GM23338 (cell line): ENCODE measurements around the gene ADCY5. TPM values are rescaled to one million over a fixed set of nuclear protein-coding genes. Genes with fewer than 3 reads are reported as not detected.

Source experiments
- ATAC-seq: fragments of 200-7000 bp; cut with Tn5 transposase; 3 replicates; pipeline ENCODE4 v1.9.1; 2020
- DNase-seq: peaks from one replicate; pipeline ENCODE4 v3.0.0-alpha.2; 2015; ENCODE audit warnings: low spot score
- H2AFZ ChIP-seq: fragments of 200-600 bp; sonication (generic); 2 replicates; pipeline ENCODE4 v1.8.0; 2016; ENCODE audit warnings: antibody characterized with exemption, mild to moderate bottlenecking, moderate library complexity
- H3F3A ChIP-seq: fragments of 200-600 bp; sonication (generic); replicated peaks from 2 replicates; pipeline ENCODE4 v1.8.0; 2017; ENCODE audit warnings: antibody characterized with exemption, mixed run types, low read depth
- H3K27ac ChIP-seq: fragments of 200-600 bp; sonication (generic); 2 replicates; pipeline ENCODE4 v1.6.1; 2016; ENCODE audit warnings: low read depth
- H3K27me3 ChIP-seq: fragments of 200-600 bp; sonication (generic); 2 replicates; pipeline ENCODE4 v1.8.0; 2016; ENCODE audit warnings: mild to moderate bottlenecking, mixed run types, moderate library complexity; ENCODE audit not compliant: insufficient read depth
- H3K36me3 ChIP-seq: fragments of 200-600 bp; sonication (generic); 2 replicates; pipeline ENCODE4 v1.8.0; 2016; ENCODE audit warnings: mild to moderate bottlenecking; ENCODE audit not compliant: insufficient read depth
- H3K4me1 ChIP-seq: fragments of 200-600 bp; sonication (generic); 2 replicates; pipeline ENCODE4 v1.8.0; 2016; ENCODE audit warnings: mild to moderate bottlenecking, moderate library complexity; ENCODE audit not compliant: insufficient read depth
- H3K4me2 ChIP-seq: fragments of 200-600 bp; sonication (generic); 2 replicates; pipeline ENCODE4 v1.7.1; 2017; ENCODE audit warnings: mixed run types
- H3K4me3 ChIP-seq: fragments of 200-600 bp; sonication (generic); 2 replicates; pipeline ENCODE4 v1.6.1; 2016; ENCODE audit warnings: mixed run types
- H3K79me2 ChIP-seq: fragments of 200-600 bp; sonication (generic); replicated peaks from 2 replicates; pipeline ENCODE4 v1.8.0; 2017; ENCODE audit warnings: mild to moderate bottlenecking; ENCODE audit not compliant: insufficient read depth
- H3K9me2 ChIP-seq: fragments of 200-600 bp; sonication (generic); 2 replicates; pipeline ENCODE4 v1.8.0; 2017; ENCODE audit not compliant: insufficient read depth
- H4K20me1 ChIP-seq: fragments of 200-600 bp; sonication (generic); replicated peaks from 2 replicates; pipeline ENCODE4 v1.8.0; 2017; ENCODE audit warnings: mild to moderate bottlenecking; ENCODE audit not compliant: insufficient read depth
- H3K27ac Mint-ChIP-seq: 2 replicates; pipeline ENCODE4 v1.8.0; 2020; ENCODE audit warnings: inconsistent platforms, mild to moderate bottlenecking, moderate library complexity, mixed read lengths
- H3K27me3 Mint-ChIP-seq: 3 replicates; pipeline ENCODE4 v1.8.0; 2022; ENCODE audit warnings: low read depth, mild to moderate bottlenecking, moderate library complexity, mixed read lengths, inconsistent platforms; ENCODE audit not compliant: insufficient read depth, poor library complexity
- H3K36me3 Mint-ChIP-seq: 3 replicates; pipeline ENCODE4 v1.8.0; 2021; ENCODE audit warnings: low read depth, mild to moderate bottlenecking, inconsistent platforms, moderate library complexity, mixed read lengths
- H3K4me1 Mint-ChIP-seq: 3 replicates; pipeline ENCODE4 v1.8.0; 2020; ENCODE audit warnings: mild to moderate bottlenecking, inconsistent platforms, mixed read lengths
- H3K4me3 Mint-ChIP-seq: 3 replicates; pipeline ENCODE4 v1.8.0; 2021; ENCODE audit warnings: moderate library complexity, mild to moderate bottlenecking, inconsistent platforms, mixed read lengths
- H3K9me3 Mint-ChIP-seq: 3 replicates; pipeline ENCODE4 v1.8.0; 2020; ENCODE audit warnings: moderate library complexity, mild to moderate bottlenecking, inconsistent platforms, mixed read lengths
- CREB1 ChIP-seq: fragments of 250-450 bp; sonication (Bioruptor Pico); IDR thresholded peaks from 2 replicates; pipeline ENCODE4 v1.5.0; 2020; ENCODE audit warnings: low read depth, mild to moderate bottlenecking, moderate library complexity
- ETS1 ChIP-seq: IDR thresholded peaks from 2 replicates; pipeline ENCODE4 v1.6.1; 2016; ENCODE audit warnings: antibody characterized with exemption
- EZH2 ChIP-seq: fragments of 200-600 bp; sonication (generic); IDR thresholded peaks from one replicate; pipeline ENCODE4 v1.8.0; 2017; ENCODE audit warnings: antibody characterized with exemption, mild to moderate bottlenecking, low read depth; ENCODE audit not compliant: unreplicated experiment
- EZH2phosphoT487 ChIP-seq: fragments of 200-600 bp; sonication (generic); IDR thresholded peaks from one replicate; pipeline ENCODE4 v1.8.1; 2018; ENCODE audit warnings: antibody characterized with exemption; ENCODE audit not compliant: unreplicated experiment
- JUNB ChIP-seq: IDR thresholded peaks from one replicate; pipeline ENCODE4 v1.6.1; 2016; ENCODE audit warnings: antibody characterized with exemption; ENCODE audit not compliant: unreplicated experiment
- NANOG ChIP-seq: IDR thresholded peaks from 2 replicates; pipeline ENCODE4 v1.6.1; 2016; ENCODE audit warnings: antibody characterized with exemption, borderline replicate concordance
- POLR2AphosphoS5 ChIP-seq: IDR thresholded peaks from 2 replicates; pipeline ENCODE4 v1.6.1; 2016; ENCODE audit warnings: antibody characterized with exemption, low read depth
- REST ChIP-seq: IDR thresholded peaks from one replicate; pipeline ENCODE4 v1.6.1; 2018; ENCODE audit warnings: antibody characterized with exemption; ENCODE audit not compliant: unreplicated experiment
- ZNF114 ChIP-seq: fragments of 250-450 bp; sonication (Bioruptor Pico); IDR thresholded peaks from 2 replicates; pipeline ENCODE4 v1.5.0; 2020; ENCODE audit warnings: mild to moderate bottlenecking, moderate library complexity
- ZNF331 ChIP-seq: fragments of 250-450 bp; sonication (Bioruptor Pico); IDR thresholded peaks from 2 replicates; pipeline ENCODE4 v1.5.0; 2020; ENCODE audit warnings: low read depth, mild to moderate bottlenecking, moderate library complexity
- ZNF462 ChIP-seq: fragments of 250-450 bp; sonication (Bioruptor Pico); IDR thresholded peaks from 2 replicates; pipeline ENCODE4 v1.5.0; 2020; ENCODE audit warnings: mild to moderate bottlenecking, moderate library complexity
- polyA plus RNA-seq: library from polyadenylated mRNA; unstranded; fragments of >200 nt; fragmentation: Nextera tagmentation; extraction: Ambion mirVana; gene quantifications from 2 replicates; pipeline ENCODE4 v1.2.1, GENCODE V29; 2016
- total RNA-seq: library from RNA; depleted of rRNA; stranded (reverse); fragments of >200 nt; shearing (Covaris generic); gene quantifications from 2 replicates; pipeline ENCODE4 v1.2.3, GENCODE V29; 2014

The ADCY5 gene
- total and polyA plus RNA-seq, 2 experiments from 2014 or later, result 3.5 to 10.2 TPM

DNA sequence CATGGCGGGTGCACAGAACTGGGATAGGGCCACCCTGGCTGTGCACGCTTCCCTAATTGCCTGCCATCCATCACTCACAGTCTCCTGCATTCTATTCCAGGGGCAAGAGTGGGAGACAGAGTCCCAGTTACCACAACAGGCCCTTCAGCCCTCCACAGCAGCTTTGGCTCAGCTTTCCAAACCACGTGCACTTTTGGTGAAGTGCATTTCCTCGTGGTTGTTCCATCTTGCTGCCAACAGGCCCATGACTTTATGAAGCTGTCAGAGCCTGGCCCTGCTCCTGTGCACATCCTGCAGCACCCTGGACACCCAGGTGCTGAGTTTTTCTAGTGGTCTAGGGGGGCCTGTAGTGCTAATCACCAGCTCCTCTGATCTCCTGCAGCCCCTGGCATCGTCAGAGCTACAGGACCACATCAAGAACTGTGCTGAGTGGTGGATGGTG, 110.2 kb downstream of the ADCY5 start (continued):
- TF ChIP-seq ZNF462 (CRISPR knock-in tag) (no peak), JUNB (no peak)

DNA sequence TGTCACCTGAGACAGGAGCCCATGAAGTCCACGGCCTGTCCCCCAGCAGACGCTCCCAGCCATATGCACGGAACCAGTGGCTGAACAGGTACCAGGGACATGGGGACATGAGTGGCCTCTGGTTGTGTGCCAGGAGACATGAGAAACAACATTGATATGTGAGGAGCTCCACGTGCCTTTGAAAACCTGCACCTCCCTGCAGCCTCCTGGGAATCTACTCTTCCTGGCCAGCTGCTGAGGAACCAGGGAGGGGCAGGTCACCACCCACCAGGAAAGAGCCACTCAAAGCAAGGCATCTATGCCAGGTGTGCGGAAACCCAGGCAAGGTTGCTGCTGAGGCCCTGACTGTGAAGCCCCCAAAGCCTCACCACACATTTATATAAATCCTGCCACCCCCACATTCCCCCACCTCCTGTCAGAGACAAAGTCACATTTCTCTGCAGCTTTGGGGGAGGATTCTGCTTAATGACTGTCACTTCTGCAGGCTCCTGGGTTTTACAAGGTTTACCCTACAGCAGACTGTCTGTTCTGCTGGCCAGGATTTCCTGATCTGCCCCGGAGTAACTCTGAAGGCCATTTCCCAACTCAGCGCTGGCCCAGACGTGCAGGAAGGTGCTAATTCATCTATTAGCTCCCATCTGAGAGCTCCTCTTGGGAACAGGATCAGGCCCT, 110.8 kb downstream of the ADCY5 start:
- H3F3A ChIP-seq, result no peaks in the 10 kb centered on the region
- H4K20me1 ChIP-seq, result no peaks in the 10 kb centered on the region
- no peak overlapping the region for H3K4me2 ChIP-seq
- ATAC-seq (no peak), DNase-seq (no peak)
- no peak overlapping the region for H2AFZ ChIP-seq
- Mint-ChIP-seq H3K4me3 (no peak overlapping the region), H3K4me1 (no peaks in the 10 kb centered on the region), H3K27ac (no peak overlapping the region), H3K9me3 (no peaks in the 10 kb centered on the region), H3K36me3 (no peaks in the 10 kb centered on the region), H3K27me3 (peaks cover 2% of the 10 kb centered on the region)
- H3K27me3 ChIP-seq, result no peaks in the 10 kb centered on the region
- H3K9me2 ChIP-seq, result no peaks in the 10 kb centered on the region
- H3K36me3 ChIP-seq, result no peaks in the 10 kb centered on the region
- no peaks in the 10 kb centered on the region for H3K79me2 ChIP-seq
- H3K4me3 ChIP-seq, result no peak overlapping the region
- H3K4me1 ChIP-seq, result no peaks in the 10 kb centered on the region
- no peak overlapping the region for H3K27ac ChIP-seq
- TF ChIP-seq ETS1, result no peak
- TF ChIP-seq JUNB, result no peak
- TF ChIP-seq EZH2phosphoT487, result no peak
- no peak for TF ChIP-seq REST
- TF ChIP-seq ZNF331, result no peak
- TF ChIP-seq NANOG, result no peak
- TF ChIP-seq POLR2AphosphoS5, result no peak
- no peak for TF ChIP-seq ZNF114
- no peak for TF ChIP-seq EZH2
- no peak for TF ChIP-seq CREB1 (CRISPR knock-in tag)
